BLaER1 treated with 17β-estradiol and CSF1 and Interleukin-3, amounts not matched to agents 10 nM and 100 nM (cell line): ENCODE results near the gene SOD1.
A peak's percentile ranks its signal among the peaks of the same experiment; 100 is the strongest.

Experiments
- H3K27ac ChIP-seq, 11 experiments: shearing (Covaris generic); formaldehyde crosslinking; 2 replicates each; pipeline ENCODE4 v1.8.1; 2022
- H3K27me3 ChIP-seq, 11 experiments: shearing (Covaris generic); formaldehyde crosslinking; 2 replicates each; pipeline ENCODE4 v1.8.1; 2022
- H3K36me3 ChIP-seq, 11 experiments: shearing (Covaris generic); formaldehyde crosslinking; 2 replicates each; pipeline ENCODE4 v1.8.1; 2022
- H3K4me1 ChIP-seq, 10 experiments: shearing (Covaris generic); formaldehyde crosslinking; 2 replicates each; pipeline ENCODE4 v1.8.1; 2022
- H3K4me2 ChIP-seq, 11 experiments: shearing (Covaris generic); formaldehyde crosslinking; 2 replicates each; pipeline ENCODE4 v1.8.1; 2022
- H3K4me3 ChIP-seq, 10 experiments: shearing (Covaris generic); formaldehyde crosslinking; 2 replicates each; pipeline ENCODE4 v1.8.1; 2022
- H3K9ac ChIP-seq, 11 experiments: shearing (Covaris generic); formaldehyde crosslinking; 2 replicates each; pipeline ENCODE4 v1.8.1; 2022
- H3K9me3 ChIP-seq, 11 experiments: shearing (Covaris generic); formaldehyde crosslinking; replicated peaks in 1 of 11; 2 replicates each; pipeline ENCODE4 v1.8.1; 2022
- H4K20me1 ChIP-seq, 11 experiments: shearing (Covaris generic); formaldehyde crosslinking; 2 replicates each; pipeline ENCODE4 v1.8.1; 2022
- Cebpa-rat ChIP-seq, 11 experiments: shearing (Covaris generic); IDR thresholded peaks; 2 replicates each; pipeline ENCODE4 v1.8.1; 2022

SOD1 gene

DNA sequence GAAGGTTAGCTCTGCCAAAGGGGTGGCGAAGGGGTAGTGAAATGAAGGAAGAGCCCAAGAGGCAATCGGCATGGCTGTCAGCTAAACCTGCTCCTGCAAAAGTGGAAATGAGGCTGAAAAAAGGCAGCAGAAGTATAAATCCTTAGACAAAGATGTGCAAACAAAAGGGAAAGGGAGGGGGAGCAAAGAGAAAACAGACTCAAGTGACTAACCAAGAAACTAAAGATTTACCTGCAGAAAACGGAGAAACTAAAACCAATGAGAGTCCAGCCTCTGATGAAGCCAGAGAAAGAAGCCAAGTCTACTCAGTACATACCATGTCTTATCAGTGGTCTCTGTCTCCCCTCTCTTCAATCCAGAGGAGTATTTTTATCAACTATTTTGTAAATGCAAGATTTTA is 47.1 kb downstream of the SOD1 start:
- Histone ChIP-seq H3K9me3 (no peaks in the 10 kb centered on the region), H4K20me1 (peaks cover 71 to 100% (median 91%) of the 10 kb centered on the region in 11 experiments), H3K27me3 (no peaks in the 10 kb centered on the region), H3K4me3 (no peak overlapping the region), H3K4me1 (peaks cover 8 to 25% (median 18%) of the 10 kb centered on the region in 10 experiments; a peak in 17 of 20 replicates), H3K36me3 (peaks cover 28 to 55% (median 51%) of the 10 kb centered on the region in 11 experiments; a peak in 21 of 22 replicates), H3K27ac (no peak overlapping the region), H3K9ac (no peak overlapping the region), H3K4me2 (no peak overlapping the region)
- no peak for TF ChIP-seq Cebpa-rat (IDR thresholded peaks at IDR 0.05)

DNA sequence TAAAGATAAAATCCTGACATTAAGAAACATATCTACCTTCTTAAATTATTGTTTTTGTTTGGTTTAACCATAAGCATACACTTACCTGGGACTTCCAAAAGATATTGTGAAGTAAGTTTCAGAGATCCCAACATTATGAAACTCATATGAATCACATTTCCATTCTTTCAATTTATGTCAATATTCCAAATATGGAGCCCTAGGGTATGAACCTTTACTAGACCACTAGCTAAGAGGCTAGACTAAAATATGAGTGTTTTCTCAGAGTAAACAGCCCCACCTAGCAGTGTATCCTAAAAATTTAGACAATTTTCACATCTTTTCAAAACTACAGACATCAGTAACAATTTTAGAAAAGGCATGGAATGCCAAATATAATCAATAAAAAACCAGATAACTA is 48.0 kb downstream of the SOD1 start:
- H3K36me3 ChIP-seq = peaks cover 20 to 45% (median 42%) of the 10 kb centered on the region in 11 experiments; a peak in 21 of 22 replicates
- H3K9me3 ChIP-seq = no peaks in the 10 kb centered on the region
- peaks cover 78 to 100% (median 94%) of the 10 kb centered on the region in 11 experiments for H4K20me1 ChIP-seq
- H3K4me3 ChIP-seq = no peak overlapping the region
- no peak overlapping the region for H3K9ac ChIP-seq
- no peak overlapping the region for H3K4me2 ChIP-seq
- no peak overlapping the region for H3K27ac ChIP-seq
- peaks cover 8 to 28% (median 18%) of the 10 kb centered on the region in 10 experiments; a peak in 17 of 20 replicates for H3K4me1 ChIP-seq
- H3K27me3 ChIP-seq = no peaks in the 10 kb centered on the region
- TF ChIP-seq Cebpa-rat (IDR thresholded peaks at IDR 0.05) = no peak

DNA sequence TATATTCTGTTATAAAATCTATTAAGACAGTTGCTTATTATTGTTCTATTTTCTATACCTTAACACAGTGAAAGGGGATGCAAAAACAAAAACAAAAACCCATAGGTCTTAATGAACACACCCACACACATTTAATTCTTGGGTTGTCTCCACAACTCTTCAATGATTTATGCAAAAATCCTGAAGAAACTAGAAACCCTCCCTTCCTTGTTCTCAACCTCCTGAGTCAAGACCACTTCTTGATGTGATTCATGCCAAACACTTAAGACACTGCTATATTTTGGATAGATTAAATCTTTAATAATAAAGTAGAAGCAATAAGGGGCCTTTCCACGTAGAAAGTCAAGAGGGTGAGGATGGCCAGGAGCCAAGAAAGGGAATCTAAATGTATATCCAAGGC is 49.0 kb downstream of the SOD1 start:
- Histone ChIP-seq H4K20me1 (peaks cover 89 to 100% (median 97%) of the 10 kb centered on the region in 11 experiments), H3K27me3 (no peaks in the 10 kb centered on the region), H3K4me1 (peaks cover 8 to 31% (median 18%) of the 10 kb centered on the region in 10 experiments; a peak in 17 of 20 replicates), H3K27ac (no peak overlapping the region), H3K9me3 (no peaks in the 10 kb centered on the region), H3K36me3 (peaks cover 10 to 35% (median 31%) of the 10 kb centered on the region in 11 experiments; a peak in 20 of 22 replicates), H3K4me2 (peak overlapping the region in 3 of 11 experiments; percentile 20 to 31 (median 22); a peak in 2 of 22 replicates), H3K9ac (no peak overlapping the region), H3K4me3 (no peak overlapping the region)
- no peak for TF ChIP-seq Cebpa-rat (IDR thresholded peaks at IDR 0.05)

DNA sequence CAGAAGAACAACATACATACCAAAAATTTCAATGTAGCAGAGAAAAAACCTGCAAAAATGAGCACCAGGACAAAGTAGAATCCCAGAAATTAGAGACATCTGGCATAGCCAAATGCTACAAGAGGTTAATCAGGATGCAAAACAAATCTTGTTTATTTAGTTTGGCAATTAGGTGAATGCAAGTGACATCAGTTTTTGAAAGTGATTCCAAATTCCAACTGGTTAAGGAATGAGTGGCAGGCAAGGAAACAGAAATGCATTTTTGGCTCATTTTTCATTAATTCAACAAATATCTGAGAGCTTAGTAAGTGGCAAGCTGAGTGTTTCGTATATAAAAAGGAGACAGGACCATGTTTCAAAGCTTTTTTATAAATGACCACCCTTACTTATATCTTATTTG is 51.1 kb downstream of the SOD1 start:
- TF ChIP-seq Cebpa-rat (IDR thresholded peaks at IDR 0.05) = no peak
- Histone ChIP-seq H3K4me2 (no peak overlapping the region), H3K9ac (no peak overlapping the region), H3K9me3 (no peaks in the 10 kb centered on the region), H3K27me3 (no peaks in the 10 kb centered on the region), H3K27ac (no peak overlapping the region), H3K36me3 (peaks cover 4 to 19% (median 14%) of the 10 kb centered on the region in 11 experiments; a peak in 18 of 22 replicates), H3K4me3 (no peak overlapping the region), H4K20me1 (peaks cover 98 to 100% (median 100%) of the 10 kb centered on the region in 11 experiments), H3K4me1 (peaks cover 8 to 49% (median 18%) of the 10 kb centered on the region in 10 experiments; a peak in 17 of 20 replicates)

DNA sequence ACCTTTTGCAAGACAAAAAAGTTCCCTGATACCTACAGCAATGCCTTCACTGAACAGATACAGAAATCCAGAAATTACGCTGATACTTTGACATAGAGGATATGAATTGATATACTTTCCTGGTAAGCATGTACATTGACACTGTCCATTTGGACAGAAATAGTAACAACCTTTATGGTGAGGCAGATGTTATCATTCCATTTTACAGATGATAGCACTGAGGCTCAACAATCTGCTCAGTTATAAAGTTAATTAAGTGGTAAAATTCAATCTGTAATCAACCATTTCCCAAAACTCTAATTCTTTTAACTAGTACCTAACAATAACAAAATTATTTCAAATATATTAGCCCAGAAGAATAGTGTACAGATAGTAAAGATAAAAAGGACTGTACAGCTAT is 51.8 kb downstream of the SOD1 start:
- Histone ChIP-seq H3K9me3 (no peaks in the 10 kb centered on the region), H3K4me3 (no peak overlapping the region), H3K4me2 (no peak overlapping the region), H3K9ac (no peak overlapping the region), H4K20me1 (peaks cover 98 to 100% (median 100%) of the 10 kb centered on the region in 11 experiments), H3K27ac (no peak overlapping the region), H3K4me1 (peaks cover 8 to 50% (median 18%) of the 10 kb centered on the region in 10 experiments; a peak in 17 of 20 replicates), H3K36me3 (peaks cover 0 to 13% (median 8%) of the 10 kb centered on the region in 11 experiments; a peak in 15 of 22 replicates), H3K27me3 (no peaks in the 10 kb centered on the region)
- TF ChIP-seq Cebpa-rat (IDR thresholded peaks at IDR 0.05) = no peak

DNA sequence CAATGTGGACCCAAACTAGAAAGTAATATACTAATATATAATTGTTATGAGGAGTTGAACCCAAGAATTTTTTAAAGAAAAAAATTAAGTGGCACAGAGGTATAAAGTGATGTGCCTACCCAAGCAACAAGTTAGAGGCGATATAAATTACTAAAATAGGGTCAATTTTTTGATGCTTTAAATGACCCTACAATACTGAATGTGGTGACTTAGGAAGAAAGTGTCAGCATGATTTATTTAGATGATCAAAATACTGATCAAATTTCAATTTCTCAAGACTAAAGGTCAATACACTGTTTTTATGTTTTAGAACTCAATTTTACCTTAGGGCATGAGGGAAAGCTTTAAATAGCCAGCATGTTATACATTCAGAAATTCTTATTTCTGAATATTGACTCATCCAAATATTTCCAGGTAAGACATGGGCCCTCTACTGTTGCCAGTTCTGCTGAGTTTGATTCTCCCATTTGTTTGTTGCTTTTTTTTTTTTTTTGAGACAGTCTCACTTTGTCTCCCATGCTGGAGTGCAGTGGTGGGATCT is 52.3 kb downstream of the SOD1 start:
- H3K9me3 ChIP-seq = no peaks in the 10 kb centered on the region
- H3K9ac ChIP-seq = no peak overlapping the region
- H3K36me3 ChIP-seq = peaks cover 0 to 11% (median 3%) of the 10 kb centered on the region in 11 experiments; a peak in 6 of 22 replicates
- no peaks in the 10 kb centered on the region for H3K27me3 ChIP-seq
- H3K4me1 ChIP-seq = peaks cover 8 to 54% (median 20%) of the 10 kb centered on the region in 10 experiments; a peak in 17 of 20 replicates
- H3K4me3 ChIP-seq = no peak overlapping the region
- peaks cover 98 to 100% (median 100%) of the 10 kb centered on the region in 11 experiments for H4K20me1 ChIP-seq
- no peak for TF ChIP-seq Cebpa-rat (IDR thresholded peaks at IDR 0.05)
- H3K4me2 ChIP-seq = no peak overlapping the region
- no peak overlapping the region for H3K27ac ChIP-seq

DNA sequence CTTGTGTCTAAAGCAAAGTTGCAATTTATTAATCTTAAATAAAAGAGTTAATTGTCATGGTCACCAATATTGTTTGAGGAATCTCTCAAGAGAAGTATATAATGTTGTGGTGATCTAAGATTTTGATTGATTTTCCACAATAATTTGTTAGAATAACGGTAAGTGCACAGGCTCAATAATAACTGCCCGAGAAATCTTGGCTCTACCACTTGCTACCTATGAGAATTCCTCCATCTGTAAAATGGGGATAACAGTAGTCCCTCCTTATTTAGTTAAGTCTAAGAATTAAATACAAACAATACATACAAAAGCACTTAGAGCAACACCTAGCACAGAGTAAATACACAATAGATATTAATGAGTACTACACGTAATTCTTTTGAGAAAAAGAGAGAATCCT is 53.6 kb downstream of the SOD1 start:
- no peak overlapping the region for H3K9ac ChIP-seq
- no peak overlapping the region for H3K4me2 ChIP-seq
- peaks cover 0 to 8% (median under 1%) of the 10 kb centered on the region in 11 experiments; a peak in 4 of 22 replicates for H3K36me3 ChIP-seq
- no peak overlapping the region for H3K4me3 ChIP-seq
- H3K27me3 ChIP-seq = no peaks in the 10 kb centered on the region
- no peak overlapping the region for H3K27ac ChIP-seq
- no peak for TF ChIP-seq Cebpa-rat (IDR thresholded peaks at IDR 0.05)
- H4K20me1 ChIP-seq = peaks cover 95 to 100% (median 100%) of the 10 kb centered on the region in 11 experiments
- H3K4me1 ChIP-seq = peaks cover 8 to 55% (median 21%) of the 10 kb centered on the region in 10 experiments; a peak in 17 of 20 replicates
- H3K9me3 ChIP-seq = no peaks in the 10 kb centered on the region

DNA sequence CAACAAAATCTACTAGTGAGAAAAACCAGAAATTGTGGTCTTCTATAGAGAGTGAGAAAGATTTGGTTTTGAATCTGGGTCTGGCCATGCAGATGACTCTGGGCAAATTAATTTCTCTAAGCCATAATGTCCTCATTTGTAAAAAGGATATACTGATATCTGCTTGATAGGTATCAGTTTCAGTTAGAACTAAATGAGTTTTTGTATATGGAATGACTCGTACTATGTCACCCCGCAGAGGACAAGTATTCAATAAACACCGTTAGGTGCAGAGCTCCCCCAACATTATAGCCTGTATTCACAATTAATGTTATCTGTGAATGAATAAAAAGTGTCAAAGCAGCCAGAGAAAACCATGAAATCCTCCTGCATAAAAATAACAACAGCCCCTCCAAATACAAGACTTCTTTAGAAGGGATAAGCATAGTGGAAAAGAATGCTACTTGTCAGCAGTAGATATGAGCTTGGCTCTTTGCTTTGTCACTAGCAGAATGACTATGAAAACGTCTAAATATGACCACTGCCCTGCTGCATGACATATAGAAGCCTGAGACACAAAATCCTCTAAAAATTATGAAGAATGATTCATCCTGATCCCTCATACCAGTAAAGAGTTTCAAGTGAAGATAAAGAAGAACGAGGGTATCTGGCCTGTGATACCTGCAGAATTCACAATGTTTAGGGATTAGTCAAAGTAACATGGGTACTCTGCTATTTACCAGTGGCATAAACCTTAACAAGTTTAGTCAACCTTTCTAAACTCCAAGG is 54.7 kb downstream of the SOD1 start:
- H4K20me1 ChIP-seq = peaks cover 95 to 100% (median 100%) of the 10 kb centered on the region in 11 experiments
- peaks cover 5 to 48% (median 17%) of the 10 kb centered on the region in 10 experiments; a peak in 16 of 20 replicates for H3K4me1 ChIP-seq
- no peak overlapping the region for H3K4me3 ChIP-seq
- TF ChIP-seq Cebpa-rat (IDR thresholded peaks at IDR 0.05) = no peak
- no peak overlapping the region for H3K27ac ChIP-seq
- no peak overlapping the region for H3K9ac ChIP-seq
- H3K27me3 ChIP-seq = no peaks in the 10 kb centered on the region
- H3K9me3 ChIP-seq = peaks cover 0 to 4% (median 0%) of the 10 kb centered on the region in 11 experiments; a peak in 1 of 22 replicates
- peaks cover 0 to 11% (median 5%) of the 10 kb centered on the region in 11 experiments; a peak in 11 of 22 replicates for H3K36me3 ChIP-seq
- peak overlapping the region in 1 of 11 experiments; percentile 39; a peak in 2 of 22 replicates for H3K4me2 ChIP-seq
